OCI-LY1 (cell line): Measurements from ENCODE around the gene CRACDL.

ENCODE experiments used
- H2AFZ ChIP-seq: fragments of 200-600 bp; sonication (generic), shearing (Covaris generic); 2 replicates; pipeline ENCODE4 v1.6.0; 2014; ENCODE audit warnings: antibody characterized with exemption, mild to moderate bottlenecking, low read length
- H3F3A ChIP-seq: fragments of 200-600 bp; sonication (generic), shearing (Covaris generic); 2 replicates; pipeline ENCODE4 v1.6.0; 2014; ENCODE audit warnings: mild to moderate bottlenecking, antibody characterized with exemption, low read length, moderate library complexity; ENCODE audit not compliant: insufficient read depth
- H3K27ac ChIP-seq: fragments of 200-600 bp; sonication (generic); 2 replicates; pipeline ENCODE4 v1.5.1; 2014; ENCODE audit warnings: low read length, mixed run types, mild to moderate bottlenecking, low read depth; ENCODE audit not compliant: poor library complexity, severe bottlenecking
- H3K27me3 ChIP-seq: fragments of 200-600 bp; sonication (generic); 2 replicates; pipeline ENCODE4 v1.6.0; 2014; ENCODE audit warnings: antibody characterized with exemption, mild to moderate bottlenecking, low read length, moderate library complexity; ENCODE audit not compliant: insufficient read depth
- H3K36me3 ChIP-seq: fragments of 200-600 bp; sonication (generic); 2 replicates; pipeline ENCODE4 v1.6.1; 2014; ENCODE audit warnings: mild to moderate bottlenecking, antibody characterized with exemption, low read length, moderate library complexity, mixed read lengths; ENCODE audit not compliant: insufficient read depth
- H3K4me1 ChIP-seq: fragments of 200-600 bp; sonication (generic); 2 replicates; pipeline ENCODE4 v1.5.1; 2014; ENCODE audit warnings: mild to moderate bottlenecking, low read length, moderate library complexity; ENCODE audit not compliant: insufficient read depth, severe bottlenecking
- H3K4me2 ChIP-seq: fragments of 200-600 bp; sonication (generic), shearing (Covaris generic); 2 replicates; pipeline ENCODE4 v1.6.1; 2014; ENCODE audit warnings: low read length
- H3K4me3 ChIP-seq: fragments of 200-600 bp; sonication (generic); 2 replicates; pipeline ENCODE4 v1.5.1; 2014; ENCODE audit warnings: low read length, low read depth, mild to moderate bottlenecking, mixed read lengths; ENCODE audit not compliant: poor library complexity, severe bottlenecking
- H3K79me2 ChIP-seq: fragments of 200-600 bp; shearing (Covaris generic); 2 replicates; pipeline ENCODE4 v1.6.1; 2016; ENCODE audit warnings: mixed run types, low read length, mixed read lengths; ENCODE audit not compliant: insufficient read depth
- H3K9ac ChIP-seq: fragments of 200-600 bp; sonication (generic), shearing (Covaris generic); 2 replicates; pipeline ENCODE4 v1.6.1; 2014; ENCODE audit warnings: mild to moderate bottlenecking, low read length, mixed read lengths
- H3K9me2 ChIP-seq: fragments of 200-600 bp; sonication (generic), shearing (Covaris generic); 2 replicates; pipeline ENCODE4 v1.6.1; 2014; ENCODE audit warnings: low read depth, mild to moderate bottlenecking, low read length, mixed read lengths
- H3K9me3 ChIP-seq: fragments of 200-600 bp; shearing (Covaris generic); 2 replicates; pipeline ENCODE4 v1.6.1; 2014; ENCODE audit warnings: low read length, mixed read lengths
- H4K20me1 ChIP-seq: fragments of 200-600 bp; sonication (generic), shearing (Covaris generic); 2 replicates; pipeline ENCODE4 v1.6.0; 2016; ENCODE audit warnings: mild to moderate bottlenecking, low read length; ENCODE audit not compliant: insufficient read depth
- EZH2 ChIP-seq: fragments of 200-600 bp; sonication (generic), shearing (Covaris generic); IDR thresholded peaks from 2 replicates; pipeline ENCODE4 v1.8.0; 2017; ENCODE audit warnings: borderline replicate concordance, mixed run types, mild to moderate bottlenecking, antibody characterized with exemption, low read length, moderate library complexity, mixed read lengths
- TF ChIP-seq, protein P1 (sequence below): fragments of 200-600 bp; sonication (generic), shearing (Covaris generic); IDR thresholded peaks from 2 replicates; pipeline ENCODE4 v1.5.1; 2017; ENCODE audit warnings: mild to moderate bottlenecking, antibody characterized with exemption, low read length, moderate library complexity, mixed read lengths

The CRACDL gene

GRCh38 chr2:98807221-98807620 is 128.8 kb downstream of the CRACDL start:
- no peaks in the 10 kb centered on the region for H3F3A ChIP-seq
- H3K27me3 ChIP-seq: no peaks in the 10 kb centered on the region
- H3K79me2 ChIP-seq: no peaks in the 10 kb centered on the region
- H3K4me1 ChIP-seq: no peaks in the 10 kb centered on the region
- no peak overlapping the region for H3K4me3 ChIP-seq
- no peak overlapping the region for H3K27ac ChIP-seq
- H4K20me1 ChIP-seq: no peaks in the 10 kb centered on the region
- no peak overlapping the region for H3K4me2 ChIP-seq
- H3K9me3 ChIP-seq: no peaks in the 10 kb centered on the region
- H3K36me3 ChIP-seq: no peaks in the 10 kb centered on the region
- H3K9me2 ChIP-seq: no peaks in the 10 kb centered on the region
- TF ChIP-seq EZH2: no peak
- TF ChIP-seq, protein P1, sequence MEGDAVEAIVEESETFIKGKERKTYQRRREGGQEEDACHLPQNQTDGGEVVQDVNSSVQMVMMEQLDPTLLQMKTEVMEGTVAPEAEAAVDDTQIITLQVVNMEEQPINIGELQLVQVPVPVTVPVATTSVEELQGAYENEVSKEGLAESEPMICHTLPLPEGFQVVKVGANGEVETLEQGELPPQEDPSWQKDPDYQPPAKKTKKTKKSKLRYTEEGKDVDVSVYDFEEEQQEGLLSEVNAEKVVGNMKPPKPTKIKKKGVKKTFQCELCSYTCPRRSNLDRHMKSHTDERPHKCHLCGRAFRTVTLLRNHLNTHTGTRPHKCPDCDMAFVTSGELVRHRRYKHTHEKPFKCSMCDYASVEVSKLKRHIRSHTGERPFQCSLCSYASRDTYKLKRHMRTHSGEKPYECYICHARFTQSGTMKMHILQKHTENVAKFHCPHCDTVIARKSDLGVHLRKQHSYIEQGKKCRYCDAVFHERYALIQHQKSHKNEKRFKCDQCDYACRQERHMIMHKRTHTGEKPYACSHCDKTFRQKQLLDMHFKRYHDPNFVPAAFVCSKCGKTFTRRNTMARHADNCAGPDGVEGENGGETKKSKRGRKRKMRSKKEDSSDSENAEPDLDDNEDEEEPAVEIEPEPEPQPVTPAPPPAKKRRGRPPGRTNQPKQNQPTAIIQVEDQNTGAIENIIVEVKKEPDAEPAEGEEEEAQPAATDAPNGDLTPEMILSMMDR: no peak
- no peak overlapping the region for H3K9ac ChIP-seq
- H2AFZ ChIP-seq: no peak overlapping the region

DNA sequence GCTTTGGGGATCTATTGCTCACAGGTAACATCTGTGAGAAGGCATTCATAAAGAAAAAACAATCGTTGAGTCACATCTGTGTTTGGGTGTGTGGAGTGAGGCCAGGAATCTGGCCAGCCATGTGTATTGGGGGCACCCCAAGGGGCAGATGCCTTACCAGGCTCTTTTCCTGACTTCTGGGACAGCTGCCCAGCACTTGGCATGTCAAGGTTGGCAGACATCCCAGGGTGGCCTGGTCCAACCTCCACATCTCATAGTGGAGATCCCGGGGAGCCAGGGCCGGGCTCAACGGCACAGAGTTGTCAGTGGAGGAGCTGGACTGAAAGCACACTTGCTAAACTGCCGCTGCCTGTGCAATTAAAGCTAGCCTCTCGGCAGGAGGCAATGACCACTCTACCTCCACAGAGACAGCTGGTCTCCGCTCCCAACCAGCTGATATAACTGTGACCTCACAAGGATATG is 129.8 kb downstream of the CRACDL start:
- H3K79me2 ChIP-seq: no peaks in the 10 kb centered on the region
- no peak overlapping the region for H3K9ac ChIP-seq
- no peak overlapping the region for H3K4me3 ChIP-seq
- no peaks in the 10 kb centered on the region for H3K9me2 ChIP-seq
- no peaks in the 10 kb centered on the region for H3K4me1 ChIP-seq
- H3K27ac ChIP-seq: no peak overlapping the region
- H2AFZ ChIP-seq: no peak overlapping the region
- H3K36me3 ChIP-seq: no peaks in the 10 kb centered on the region
- no peak overlapping the region for H3K4me2 ChIP-seq
- no peaks in the 10 kb centered on the region for H4K20me1 ChIP-seq
- TF ChIP-seq EZH2: no peak
- TF ChIP-seq, protein P1: no peak
- H3K27me3 ChIP-seq: no peaks in the 10 kb centered on the region
- H3K9me3 ChIP-seq: no peaks in the 10 kb centered on the region
- H3F3A ChIP-seq: no peaks in the 10 kb centered on the region

DNA sequence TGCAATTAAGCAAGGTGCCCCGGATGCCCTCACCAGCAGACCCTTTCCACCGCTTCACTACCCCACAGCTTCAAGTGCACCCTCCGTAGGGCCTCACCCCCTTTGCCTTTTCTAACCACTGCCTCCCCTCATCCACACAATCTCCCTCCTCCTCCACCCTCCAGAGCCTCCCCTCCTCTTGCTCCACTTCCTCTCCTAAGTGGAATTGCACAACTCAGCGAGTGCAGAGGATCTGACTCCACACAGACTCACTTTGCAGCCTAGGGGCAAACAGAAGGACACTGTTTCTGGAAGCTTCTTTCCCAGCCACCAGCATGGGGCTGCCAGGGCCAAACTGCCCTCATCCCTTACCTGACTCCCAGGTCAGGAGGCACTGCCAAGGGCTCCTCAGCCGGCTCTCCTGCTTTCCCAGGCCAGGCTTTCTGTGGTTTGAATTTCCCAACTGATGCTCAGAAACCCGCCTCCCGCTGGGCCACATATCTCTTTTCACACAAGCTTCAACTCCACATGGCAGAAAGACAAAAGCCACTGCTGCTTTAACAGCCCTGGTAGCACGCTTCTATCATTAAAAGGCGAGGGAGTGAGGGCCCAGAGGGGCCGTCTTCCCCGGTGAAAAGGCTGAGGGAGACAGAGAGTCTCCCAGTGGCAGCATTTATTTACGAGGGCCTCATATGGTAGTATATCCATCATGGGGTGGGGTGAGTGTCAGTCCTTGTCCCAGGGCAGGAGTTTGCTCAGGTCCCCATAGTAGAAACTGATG is 130.4 kb downstream of the CRACDL start:
- Histone ChIP-seq H3K4me3 (no peak overlapping the region), H4K20me1 (no peaks in the 10 kb centered on the region), H3K9me2 (no peaks in the 10 kb centered on the region), H3F3A (no peaks in the 10 kb centered on the region), H3K36me3 (no peaks in the 10 kb centered on the region), H3K9ac (no peak overlapping the region), H3K27me3 (no peaks in the 10 kb centered on the region), H3K9me3 (no peaks in the 10 kb centered on the region), H3K79me2 (no peaks in the 10 kb centered on the region), H2AFZ (no peak overlapping the region), H3K27ac (no peak overlapping the region), H3K4me1 (no peaks in the 10 kb centered on the region), H3K4me2 (no peak overlapping the region)
- TF ChIP-seq, protein P1: no peak
- TF ChIP-seq EZH2: no peak
